ENCODE data around the gene HSF5. TPM values are rescaled to one million over a fixed set of nuclear protein-coding genes. Genes with fewer than 3 reads are reported as not detected.
A peak's percentile ranks its signal among the peaks of the same experiment; 100 is the strongest.

HSF5 gene
- total and polyA plus RNA-seq, 4 donors, result 0.09 to 0.17 TPM; not detected in 2

DNA sequence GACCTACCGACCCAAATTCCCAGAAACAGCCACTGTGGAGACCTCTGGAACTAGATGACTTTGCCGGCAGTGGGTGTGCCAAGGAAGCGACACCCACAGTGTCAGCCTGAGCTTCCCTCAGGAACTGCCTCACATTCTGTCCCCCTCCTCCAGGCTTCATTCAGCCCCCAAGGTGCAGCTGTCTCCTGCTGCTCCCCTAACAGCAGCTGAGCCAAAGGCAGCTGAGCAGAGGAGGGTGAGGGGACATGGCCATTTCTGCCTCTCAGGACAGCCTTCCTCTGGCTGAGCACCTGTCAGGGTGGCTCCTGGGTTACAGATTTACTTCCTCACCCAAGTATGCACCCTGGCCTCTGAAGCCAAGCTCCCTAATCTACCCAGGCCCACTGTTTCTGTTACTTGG is 48.3 kb upstream of the HSF5 start:
- 93% methylated on average over 3 of the region's 3 CpGs for WGBS
- peaks cover 11 to 25% (median 18%) of the 10 kb centered on the region in 4 donors for H3K4me1 ChIP-seq (ENCODE audit: control insufficient read depth in 4 of 4, insufficient read depth in 4 of 4, low read length in 3 of 4)
- H3K9ac ChIP-seq (ENCODE audit: low read depth in 1 of 2, low read length in 2 of 2), result no peak overlapping the region
- no peaks in the 10 kb centered on the region for H3K9me3 ChIP-seq (ENCODE audit: control insufficient read depth in 4 of 4, low read length in 3 of 4)
- no peak overlapping the region for H3K4me3 ChIP-seq (ENCODE audit: low read depth in 1 of 3, low read length in 3 of 3)
- no peak overlapping the region for H3K27ac ChIP-seq (ENCODE audit: low read depth in 1 of 2, low read length in 2 of 2)
- no peaks in the 10 kb centered on the region for H3K27me3 ChIP-seq (ENCODE audit: control insufficient read depth in 4 of 4, insufficient read depth in 4 of 4, low read length in 3 of 4)
- DNase-seq (ENCODE audit: low spot score), result no peak
- TF ChIP-seq TAF1 (conservative IDR thresholded peaks at IDR 0.05) (no peak), HNF4A (conservative IDR thresholded peaks at IDR 0.05) (no peak), RAD21 (IDR thresholded peaks at IDR 0.05) (no peak), RXRA (IDR thresholded peaks at IDR 0.05) (no peak), YY1 (IDR thresholded peaks at IDR 0.05) (no peak), FOXA2 (IDR thresholded peaks at IDR 0.05) (no peak)
- TF ChIP-seq, protein P1, sequence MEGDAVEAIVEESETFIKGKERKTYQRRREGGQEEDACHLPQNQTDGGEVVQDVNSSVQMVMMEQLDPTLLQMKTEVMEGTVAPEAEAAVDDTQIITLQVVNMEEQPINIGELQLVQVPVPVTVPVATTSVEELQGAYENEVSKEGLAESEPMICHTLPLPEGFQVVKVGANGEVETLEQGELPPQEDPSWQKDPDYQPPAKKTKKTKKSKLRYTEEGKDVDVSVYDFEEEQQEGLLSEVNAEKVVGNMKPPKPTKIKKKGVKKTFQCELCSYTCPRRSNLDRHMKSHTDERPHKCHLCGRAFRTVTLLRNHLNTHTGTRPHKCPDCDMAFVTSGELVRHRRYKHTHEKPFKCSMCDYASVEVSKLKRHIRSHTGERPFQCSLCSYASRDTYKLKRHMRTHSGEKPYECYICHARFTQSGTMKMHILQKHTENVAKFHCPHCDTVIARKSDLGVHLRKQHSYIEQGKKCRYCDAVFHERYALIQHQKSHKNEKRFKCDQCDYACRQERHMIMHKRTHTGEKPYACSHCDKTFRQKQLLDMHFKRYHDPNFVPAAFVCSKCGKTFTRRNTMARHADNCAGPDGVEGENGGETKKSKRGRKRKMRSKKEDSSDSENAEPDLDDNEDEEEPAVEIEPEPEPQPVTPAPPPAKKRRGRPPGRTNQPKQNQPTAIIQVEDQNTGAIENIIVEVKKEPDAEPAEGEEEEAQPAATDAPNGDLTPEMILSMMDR (IDR thresholded peaks at IDR 0.05; ENCODE audit: low read depth, low read length, missing input control), result no peak
- H3K36me3 ChIP-seq (ENCODE audit: control insufficient read depth in 4 of 4, insufficient read depth in 3 of 4, low read depth in 1 of 4, low read length in 3 of 4), result no peaks in the 10 kb centered on the region

DNA sequence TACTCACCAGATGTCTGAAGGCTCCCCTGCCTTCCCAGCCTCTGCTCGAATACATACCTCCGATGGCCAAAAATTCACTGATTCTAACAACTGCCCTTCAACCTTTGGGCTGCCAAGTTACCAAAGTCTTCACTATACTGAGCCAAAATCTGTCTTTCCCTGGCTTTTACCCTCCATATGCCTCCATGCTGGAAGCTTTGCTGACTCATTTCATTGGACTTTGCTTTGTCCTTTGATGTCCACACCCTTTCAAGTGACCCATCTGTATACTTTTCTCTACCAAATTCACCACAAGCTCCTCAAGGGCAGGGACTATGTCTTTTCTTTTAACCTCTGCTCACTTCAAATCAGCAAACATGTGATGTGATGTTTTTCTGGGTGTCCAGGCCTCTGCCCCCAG is 47.2 kb upstream of the HSF5 start:
- Histone ChIP-seq H3K36me3 (ENCODE audit: control insufficient read depth in 4 of 4, insufficient read depth in 3 of 4, low read depth in 1 of 4, low read length in 3 of 4) (no peaks in the 10 kb centered on the region), H3K9ac (ENCODE audit: low read depth in 1 of 2, low read length in 2 of 2) (no peak overlapping the region), H3K27ac (ENCODE audit: low read depth in 1 of 2, low read length in 2 of 2) (peak overlapping the region; percentile 6 to 42), H3K9me3 (ENCODE audit: control insufficient read depth in 4 of 4, low read length in 3 of 4) (no peaks in the 10 kb centered on the region), H3K27me3 (ENCODE audit: control insufficient read depth in 4 of 4, insufficient read depth in 4 of 4, low read length in 3 of 4) (no peaks in the 10 kb centered on the region), H3K4me3 (ENCODE audit: low read depth in 1 of 3, low read length in 3 of 3) (no peak overlapping the region), H3K4me1 (ENCODE audit: control insufficient read depth in 4 of 4, insufficient read depth in 4 of 4, low read length in 3 of 4) (peaks cover 11 to 27% (median 18%) of the 10 kb centered on the region in 4 donors)
- TF ChIP-seq FOXA2 (IDR thresholded peaks at IDR 0.05), result no peak
- no peak for TF ChIP-seq FOXA1 (IDR thresholded peaks at IDR 0.05)
- no peak for TF ChIP-seq EGR1 (IDR thresholded peaks at IDR 0.05; ENCODE audit: low read depth in 2 of 2)
- TF ChIP-seq, protein P2, sequence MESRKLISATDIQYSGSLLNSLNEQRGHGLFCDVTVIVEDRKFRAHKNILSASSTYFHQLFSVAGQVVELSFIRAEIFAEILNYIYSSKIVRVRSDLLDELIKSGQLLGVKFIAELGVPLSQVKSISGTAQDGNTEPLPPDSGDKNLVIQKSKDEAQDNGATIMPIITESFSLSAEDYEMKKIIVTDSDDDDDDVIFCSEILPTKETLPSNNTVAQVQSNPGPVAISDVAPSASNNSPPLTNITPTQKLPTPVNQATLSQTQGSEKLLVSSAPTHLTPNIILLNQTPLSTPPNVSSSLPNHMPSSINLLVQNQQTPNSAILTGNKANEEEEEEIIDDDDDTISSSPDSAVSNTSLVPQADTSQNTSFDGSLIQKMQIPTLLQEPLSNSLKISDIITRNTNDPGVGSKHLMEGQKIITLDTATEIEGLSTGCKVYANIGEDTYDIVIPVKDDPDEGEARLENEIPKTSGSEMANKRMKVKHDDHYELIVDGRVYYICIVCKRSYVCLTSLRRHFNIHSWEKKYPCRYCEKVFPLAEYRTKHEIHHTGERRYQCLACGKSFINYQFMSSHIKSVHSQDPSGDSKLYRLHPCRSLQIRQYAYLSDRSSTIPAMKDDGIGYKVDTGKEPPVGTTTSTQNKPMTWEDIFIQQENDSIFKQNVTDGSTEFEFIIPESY (IDR thresholded peaks at IDR 0.05), result no peak
- TF ChIP-seq, protein P1 (IDR thresholded peaks at IDR 0.05; ENCODE audit: low read depth, low read length, missing input control), result no peak
- TF ChIP-seq, protein P3, sequence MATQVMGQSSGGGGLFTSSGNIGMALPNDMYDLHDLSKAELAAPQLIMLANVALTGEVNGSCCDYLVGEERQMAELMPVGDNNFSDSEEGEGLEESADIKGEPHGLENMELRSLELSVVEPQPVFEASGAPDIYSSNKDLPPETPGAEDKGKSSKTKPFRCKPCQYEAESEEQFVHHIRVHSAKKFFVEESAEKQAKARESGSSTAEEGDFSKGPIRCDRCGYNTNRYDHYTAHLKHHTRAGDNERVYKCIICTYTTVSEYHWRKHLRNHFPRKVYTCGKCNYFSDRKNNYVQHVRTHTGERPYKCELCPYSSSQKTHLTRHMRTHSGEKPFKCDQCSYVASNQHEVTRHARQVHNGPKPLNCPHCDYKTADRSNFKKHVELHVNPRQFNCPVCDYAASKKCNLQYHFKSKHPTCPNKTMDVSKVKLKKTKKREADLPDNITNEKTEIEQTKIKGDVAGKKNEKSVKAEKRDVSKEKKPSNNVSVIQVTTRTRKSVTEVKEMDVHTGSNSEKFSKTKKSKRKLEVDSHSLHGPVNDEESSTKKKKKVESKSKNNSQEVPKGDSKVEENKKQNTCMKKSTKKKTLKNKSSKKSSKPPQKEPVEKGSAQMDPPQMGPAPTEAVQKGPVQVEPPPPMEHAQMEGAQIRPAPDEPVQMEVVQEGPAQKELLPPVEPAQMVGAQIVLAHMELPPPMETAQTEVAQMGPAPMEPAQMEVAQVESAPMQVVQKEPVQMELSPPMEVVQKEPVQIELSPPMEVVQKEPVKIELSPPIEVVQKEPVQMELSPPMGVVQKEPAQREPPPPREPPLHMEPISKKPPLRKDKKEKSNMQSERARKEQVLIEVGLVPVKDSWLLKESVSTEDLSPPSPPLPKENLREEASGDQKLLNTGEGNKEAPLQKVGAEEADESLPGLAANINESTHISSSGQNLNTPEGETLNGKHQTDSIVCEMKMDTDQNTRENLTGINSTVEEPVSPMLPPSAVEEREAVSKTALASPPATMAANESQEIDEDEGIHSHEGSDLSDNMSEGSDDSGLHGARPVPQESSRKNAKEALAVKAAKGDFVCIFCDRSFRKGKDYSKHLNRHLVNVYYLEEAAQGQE (IDR thresholded peaks at IDR 0.05), result no peak
- peak; percentile 67 for TF ChIP-seq SP1 (IDR thresholded peaks at IDR 0.05)
- peak; percentile 73 for TF ChIP-seq HNF4G (IDR thresholded peaks at IDR 0.05)
- TF ChIP-seq YY1 (IDR thresholded peaks at IDR 0.05), result peak; percentile 94
- TF ChIP-seq, protein P4, sequence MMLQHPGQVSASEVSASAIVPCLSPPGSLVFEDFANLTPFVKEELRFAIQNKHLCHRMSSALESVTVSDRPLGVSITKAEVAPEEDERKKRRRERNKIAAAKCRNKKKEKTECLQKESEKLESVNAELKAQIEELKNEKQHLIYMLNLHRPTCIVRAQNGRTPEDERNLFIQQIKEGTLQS (IDR thresholded peaks at IDR 0.05), result peak; percentile 83
- peak; percentile 89 to 98 for TF ChIP-seq HNF4A (conservative IDR thresholded peaks at IDR 0.05)
- TF ChIP-seq JUND (IDR thresholded peaks at IDR 0.05), result peak; percentile 95
- TF ChIP-seq, protein P5, sequence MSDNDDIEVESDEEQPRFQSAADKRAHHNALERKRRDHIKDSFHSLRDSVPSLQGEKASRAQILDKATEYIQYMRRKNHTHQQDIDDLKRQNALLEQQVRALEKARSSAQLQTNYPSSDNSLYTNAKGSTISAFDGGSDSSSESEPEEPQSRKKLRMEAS (IDR thresholded peaks at IDR 0.05), result peak; percentile 75
- TF ChIP-seq RAD21 (IDR thresholded peaks at IDR 0.05), result no peak
- TF ChIP-seq NR2F2 (IDR thresholded peaks at IDR 0.05), result no peak
- no peak for TF ChIP-seq TAF1 (conservative IDR thresholded peaks at IDR 0.05)
- peak; percentile 52 to 81 for TF ChIP-seq RXRA (IDR thresholded peaks at IDR 0.05)
- peak in 1 of 2 donors; percentile 50 for TF ChIP-seq GABPA (IDR thresholded peaks at IDR 0.05 in 1 of 2, conservative IDR thresholded peaks at IDR 0.05 in 1 of 2)
- 34% methylated on average over 2 of the region's 2 CpGs for WGBS
- no peak for DNase-seq (ENCODE audit: low spot score)

All from liver (tissue), 9 donors.